Psoas muscle (tissue), 8 donors: ENCODE results near the gene MRPL21. TPM values are rescaled to one million over a fixed set of nuclear protein-coding genes. Genes with fewer than 3 reads are reported as not detected.

Experiments
- ATAC-seq, 4 donors: fragments of 200-7000 bp; cut with Tn5 transposase; one replicate each; pipeline ENCODE4 v1.9.1; 2020; ENCODE audit warnings: moderate library complexity in 3 of 4, mild to moderate bottlenecking in 2 of 4
- DNase-seq, 2 donors: peaks; one replicate each; pipeline ENCODE4 v3.0.0-alpha.2; 2020
- H3K27ac ChIP-seq: fragments of 200-600 bp; one replicate; pipeline ENCODE4 v1.8.0; 2022
- H3K27me3 ChIP-seq, 3 donors: fragments of 200-600 bp in 1 of 3; one replicate each; pipeline versions ENCODE4 v1.6.1 to v1.8.0; 2013 to 2022; ENCODE audit warnings: low read length in 2 of 3, mild to moderate bottlenecking in 2 of 3, moderate library complexity in 1 of 3; ENCODE audit not compliant: insufficient read depth in 3 of 3
- H3K36me3 ChIP-seq, 2 donors: fragments of 200-600 bp in 1 of 2; one replicate each; pipeline versions ENCODE4 v1.6.1 to v1.8.0; 2013 to 2022; ENCODE audit warnings: low read depth in 1 of 2, mild to moderate bottlenecking in 1 of 2, moderate library complexity in 1 of 2; ENCODE audit not compliant: insufficient read depth in 1 of 2
- H3K4me1 ChIP-seq: fragments of 200-600 bp; one replicate; pipeline ENCODE4 v1.8.0; 2022
- H3K4me3 ChIP-seq: fragments of 200-600 bp; one replicate; pipeline ENCODE4 v1.8.0; 2022; ENCODE audit warnings: mild to moderate bottlenecking
- H3K9me3 ChIP-seq: fragments of 200-600 bp; one replicate; pipeline ENCODE4 v1.8.0; 2022
- CTCF ChIP-seq: fragments of 200-600 bp; IDR thresholded peaks from one replicate; pipeline ENCODE4 v1.8.0; 2022; ENCODE audit warnings: antibody characterized with exemption
- WGBS, 3 donors: extraction: QIAGEN DNeasy Blood & Tissue Kit; methylation state at CpG; one replicate each; pipeline versions ENCODE4 v1.1.6 to v1.1.7; 2013; 5-methylcytosine and 5-hydroxymethylcytosine counted together
- intact Hi-C, 2 donors: fragments of 100-400 bp; cut with DNase I; formaldehyde crosslinking; loops; one replicate each; pipeline versions ENCODE4 v1.11.0 to v1.14.2; 2022
- polyA plus RNA-seq, 3 donors: library from polyadenylated mRNA; stranded (reverse); fragments of 200-250 nt; gene quantifications; one replicate each; pipeline ENCODE4 v1.2.3, GENCODE V29; 2013
- total RNA-seq, 4 donors: library from RNA; stranded (reverse); fragmentation: NEBNext Ultra II Directional in 2 of 4; extraction: Animal tissue kit (Norgen Biotek cat#: 25700) in 2 of 4; gene quantifications; one replicate each; pipeline versions ENCODE4 v1.2.1 to v1.2.4, GENCODE V29; 2021 to 2023
- donor health status: healthy with polysubstance abuse.
- donor health status: DM: no; HTN: no; CAD: no; lungs with moderate emphysema.
- donor health status: Bipolar disorder and iron deficiency.
- donor health status: healthy.
- donor health status: DM: yes; HTN: yes; CAD: no.
- donor health status: DM: no; HTN: no; CAD: no.
- donor health status: DM: no; HTN: no; CAD: no.
- donor health status: DM: yes; HTN: yes; CAD: no.

MRPL21 gene
- total and polyA plus RNA-seq, 7 donors: 59.2 to 181 (median 104) TPM

- no peak for DNase-seq
- no peaks in the 10 kb centered on the region for H3K4me1 ChIP-seq
- no peak for TF ChIP-seq CTCF
- H3K9me3 ChIP-seq: no peaks in the 10 kb centered on the region
- 86 to 90% (median 90%) methylated on average over 13 of the region's 13 CpGs for WGBS, 3 donors
- intact Hi-C loops: no loop called here
- no peaks in the 10 kb centered on the region for H3K36me3 ChIP-seq
- no peak overlapping the region for H3K27ac ChIP-seq
- no peak for ATAC-seq
- no peak overlapping the region for H3K4me3 ChIP-seq
- no peaks in the 10 kb centered on the region for H3K27me3 ChIP-seq
Observed at GRCh38 chr11:68882391-68882790, 21.2 kb downstream of the MRPL21 start.

GRCh38 chr11:68881320-68881719 lies 22.3 kb downstream of the MRPL21 start:
- no peak overlapping the region for H3K4me3 ChIP-seq
- 93 to 98% (median 98%) methylated on average over 2 of the region's 2 CpGs for WGBS, 3 donors
- ATAC-seq: no peak
- no peak for DNase-seq
- no peaks in the 10 kb centered on the region for H3K27me3 ChIP-seq
- no peak for TF ChIP-seq CTCF
- H3K9me3 ChIP-seq: no peaks in the 10 kb centered on the region
- H3K27ac ChIP-seq: no peak overlapping the region
- intact Hi-C loops: no loop called here
- no peaks in the 10 kb centered on the region for H3K4me1 ChIP-seq
- no peaks in the 10 kb centered on the region for H3K36me3 ChIP-seq

- Histone ChIP-seq H3K27ac (no peak overlapping the region), H3K4me1 (no peaks in the 10 kb centered on the region), H3K4me3 (no peak overlapping the region), H3K9me3 (no peaks in the 10 kb centered on the region), H3K36me3 (no peaks in the 10 kb centered on the region), H3K27me3 (no peaks in the 10 kb centered on the region)
- WGBS, 3 donors: 93 to 95% (median 93%) methylated on average over 5 of the region's 5 CpGs
- no peak for TF ChIP-seq CTCF
- ATAC-seq: no peak
- DNase-seq: no peak
- intact Hi-C loops: no loop called here
Observed at GRCh38 chr11:68880851-68881250, 22.8 kb downstream of the MRPL21 start.

GRCh38 chr11:68878022-68878421 lies 25.6 kb downstream of the MRPL21 start:
- no peak for ATAC-seq
- Histone ChIP-seq H3K27me3 (no peaks in the 10 kb centered on the region), H3K36me3 (no peaks in the 10 kb centered on the region), H3K27ac (no peak overlapping the region), H3K4me3 (no peak overlapping the region), H3K4me1 (no peaks in the 10 kb centered on the region), H3K9me3 (no peaks in the 10 kb centered on the region)
- intact Hi-C loops: no loop called here
- TF ChIP-seq CTCF: no peak
- no peak for DNase-seq
- 79 to 86% (median 85%) methylated on average over 7 of the region's 7 CpGs for WGBS, 3 donors

- 73 to 78% (median 74%) methylated on average over 12 of the region's 12 CpGs for WGBS, 3 donors
- no peak for TF ChIP-seq CTCF
- H3K4me1 ChIP-seq: no peaks in the 10 kb centered on the region
- no peak overlapping the region for H3K27ac ChIP-seq
- DNase-seq: no peak
- H3K36me3 ChIP-seq: no peaks in the 10 kb centered on the region
- H3K4me3 ChIP-seq: no peak overlapping the region
- peaks cover 0 to 2% (median 0%) of the 10 kb centered on the region in 3 donors for H3K27me3 ChIP-seq
- no peak for ATAC-seq
- intact Hi-C loops: no loop called here
- no peaks in the 10 kb centered on the region for H3K9me3 ChIP-seq
Observed at GRCh38 chr11:68872216-68873003, 31.2 kb downstream of the MRPL21 start.
